T-cell (primary cell): ENCODE results near the gene IL7R. TPM values are rescaled to one million over a fixed set of nuclear protein-coding genes. Genes with fewer than 3 reads are reported as not detected.

ENCODE experiments used
- ATAC-seq, 4 experiments: fragments of 200-7000 bp in 3 of 4; fragments of 150-1000 bp in 1 of 4; cut with Tn5 transposase; replicated peaks in 1 of 4; 1 replicate in 3 of 4; 2 replicates in 1 of 4; pipeline ENCODE4 v1.10.0; 2021; ENCODE audit warnings: moderate library complexity in 3 of 4, mild to moderate bottlenecking in 2 of 4, moderate number of reproducible peaks in 1 of 4
- CTCF ChIA-PET, 2 donors: fragments of 300-600 bp; sonication (Branson Sonifier 250); formaldehyde crosslinking; loops; one replicate each; lab custom pipeline; 2022; ENCODE audit warnings: antibody characterized with exemption in 2 of 2; lab: Charles Lee
- POLR2A ChIA-PET, 2 donors: fragments of 300-600 bp; sonication (Branson Sonifier 250); formaldehyde crosslinking; loops; one replicate each; lab custom pipeline; 2022; ENCODE audit warnings: antibody characterized with exemption in 2 of 2; lab: Charles Lee
- DNase-seq, 35 experiments: peaks; one replicate each; pipeline versions ENCODE4 v3.0.0 to v3.0.0-alpha.2; 2013 to 2023
- H3K27ac ChIP-seq: one replicate; pipeline ENCODE4 v1.5.1; 2013; ENCODE audit warnings: low read length
- H3K27me3 ChIP-seq, 2 experiments: replicated peaks in 1 of 2; 1 replicate in 1 of 2; 2 replicates in 1 of 2; pipeline versions ENCODE4 v1.6.1 to v1.7.0; 2013; ENCODE audit warnings: low read length in 1 of 2, mixed read lengths in 1 of 2; ENCODE audit not compliant: control insufficient read depth in 2 of 2, insufficient read depth in 2 of 2; ENCODE audit errors: extremely low read depth in 1 of 2
- H3K36me3 ChIP-seq, 2 donors: 1 replicate in 1 of 2; 2 replicates in 1 of 2; pipeline versions ENCODE4 v1.6.1 to v1.7.0; 2013; ENCODE audit warnings: low read length in 1 of 2; ENCODE audit not compliant: control insufficient read depth in 2 of 2, insufficient read depth in 1 of 2; ENCODE audit errors: extremely low read depth in 1 of 2
- H3K4me1 ChIP-seq, 2 experiments: 1 replicate in 1 of 2; 2 replicates in 1 of 2; pipeline versions ENCODE4 v1.6.1 to v1.7.0; 2013; ENCODE audit warnings: low read length in 2 of 2, mixed read lengths in 1 of 2; ENCODE audit not compliant: insufficient read depth in 2 of 2, control insufficient read depth in 1 of 2; ENCODE audit errors: extremely low read depth in 1 of 2
- H3K4me3 ChIP-seq, 2 donors: 1 replicate in 1 of 2; 2 replicates in 1 of 2; pipeline versions ENCODE4 v1.5.1 to v1.7.0; 2013; ENCODE audit warnings: mild to moderate bottlenecking in 2 of 2, low read length in 1 of 2, moderate library complexity in 1 of 2; ENCODE audit not compliant: control insufficient read depth in 1 of 2; ENCODE audit errors: extremely low read depth in 1 of 2
- H3K9me3 ChIP-seq: 2 replicates; pipeline ENCODE4 v1.7.0; 2013
- H3K27ac Mint-ChIP-seq, 2 donors: one replicate each; pipeline ENCODE4 v1.8.0; 2020 to 2021; ENCODE audit warnings: mild to moderate bottlenecking in 2 of 2, mixed read lengths in 2 of 2
- H3K27me3 Mint-ChIP-seq, 2 donors: one replicate each; pipeline ENCODE4 v1.8.0; 2021 to 2022; ENCODE audit warnings: mixed read lengths in 2 of 2
- H3K36me3 Mint-ChIP-seq: one replicate; pipeline ENCODE4 v1.8.0; 2021; ENCODE audit warnings: mixed read lengths
- H3K4me1 Mint-ChIP-seq, 3 donors: one replicate each; pipeline ENCODE4 v1.8.0; 2020 to 2022; ENCODE audit warnings: mixed read lengths in 3 of 3, mild to moderate bottlenecking in 1 of 3
- H3K4me3 Mint-ChIP-seq, 3 donors: one replicate each; pipeline ENCODE4 v1.8.0; 2020 to 2022; ENCODE audit warnings: mild to moderate bottlenecking in 3 of 3, mixed read lengths in 3 of 3, moderate library complexity in 3 of 3
- H3K9me3 Mint-ChIP-seq, 3 donors: one replicate each; pipeline ENCODE4 v1.8.0; 2020 to 2022; ENCODE audit warnings: mixed read lengths in 3 of 3
- WGBS: methylation state at CpG from one replicate; pipeline ENCODE4 v1.1.5; 2013; ENCODE audit warnings: missing lambda C conversion rate; ENCODE audit not compliant: insufficient coverage; 5-methylcytosine and 5-hydroxymethylcytosine counted together
- total RNA-seq, 35 experiments: library from RNA in 6 of 35; stranded (reverse) in 6 of 35; fragments of 120-200 nt in 1 of 35; gene quantifications; one replicate each; pipeline versions ENCODE4 v1.2.1 to v1.2.4 and lab custom pipeline; 2013 to 2026

Gene IL7R
- total RNA-seq, 5 donors from 2014 or later (not counting 1 experiment from before 2014, with no cell fraction given), result 691 to 1,106 (median 924) TPM

DNA sequence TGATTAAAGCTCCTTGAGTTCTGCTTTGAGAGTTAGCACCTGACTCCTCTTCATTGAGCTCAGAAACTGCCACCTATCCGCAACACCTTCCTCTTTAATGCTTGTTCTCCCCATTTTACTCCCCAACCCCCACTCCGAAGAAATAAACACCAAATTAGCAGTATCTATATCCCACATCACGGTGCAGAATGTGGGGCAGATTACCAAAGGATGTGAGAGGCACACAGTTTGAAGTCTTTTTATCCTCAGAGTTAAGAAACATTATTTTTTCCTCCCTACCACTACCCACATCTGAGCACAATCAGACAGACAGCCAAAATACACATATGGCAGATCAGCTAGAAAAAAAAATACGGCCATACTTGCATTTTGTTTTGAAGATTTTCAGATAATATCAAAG, 26.1 kb upstream of the IL7R start:
- Mint-ChIP-seq H3K36me3 (no peaks in the 10 kb centered on the region), H3K4me1 (peaks cover 92 to 94% (median 92%) of the 10 kb centered on the region in 3 donors), H3K9me3 (no peaks in the 10 kb centered on the region), H3K27ac (peak overlapping the region; percentile 91 to 99), H3K27me3 (no peaks in the 10 kb centered on the region), H3K4me3 (peak overlapping the region; percentile 32 to 57 (median 40))
- Histone ChIP-seq H3K36me3 (no peaks in the 10 kb centered on the region), H3K27ac (peak overlapping the region; percentile 66), H3K27me3 (no peaks in the 10 kb centered on the region), H3K9me3 (no peaks in the 10 kb centered on the region), H3K4me1 (peaks cover 42 to 69% of the 10 kb centered on the region in 2 experiments), H3K4me3 (no peak overlapping the region)
- WGBS, result 41% methylated on average over 3 of the region's 4 CpGs
- peak in 31 of 35 experiments; percentile 24 to 80 (median 53) for DNase-seq
- ChIA-PET POLR2A (interaction anchor here (0.5 to 1.8 kb wide), 10 partner anchors 9 to 32 kb away, joined by 3 to 40 read pairs (median 7); partner anchors contain the start of gene IL7R (in 1 of the 2)), CTCF (interaction anchor here (0.8 to 2.4 kb wide), 12 partner anchors 9 to 94 kb away, joined by 3 to 17 read pairs (median 4); no protein-coding TSS in a partner anchor)
- peak; percentile 87 to 95 (median 90) for ATAC-seq

DNA sequence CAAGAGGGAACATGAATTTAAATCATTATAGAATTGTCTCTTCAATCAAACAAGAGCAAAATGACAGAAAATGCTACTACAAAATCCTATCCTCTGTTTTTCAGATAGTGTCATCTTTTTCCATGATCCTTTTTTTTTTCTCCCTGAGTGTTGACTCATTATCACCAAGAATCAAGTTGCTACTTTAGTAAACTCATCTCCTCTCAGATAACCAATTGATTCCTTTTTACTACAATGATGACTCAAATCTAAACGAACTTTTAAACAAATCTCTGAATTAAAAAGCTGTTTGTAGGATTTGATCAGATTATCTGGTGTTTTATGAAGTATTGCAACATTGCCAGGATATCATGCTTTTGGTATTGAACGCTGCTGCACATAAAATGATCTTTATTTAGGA, 23.9 kb upstream of the IL7R start:
- Mint-ChIP-seq H3K36me3 (no peaks in the 10 kb centered on the region), H3K4me1 (peaks cover 90 to 94% (median 92%) of the 10 kb centered on the region in 3 donors), H3K4me3 (peak overlapping the region; percentile 29 to 50 (median 50)), H3K27me3 (no peaks in the 10 kb centered on the region), H3K27ac (peak overlapping the region; percentile 98 to 99), H3K9me3 (no peaks in the 10 kb centered on the region)
- Histone ChIP-seq H3K4me1 (peaks cover 35 to 67% of the 10 kb centered on the region in 2 experiments), H3K9me3 (no peaks in the 10 kb centered on the region), H3K27ac (peak overlapping the region; percentile 66), H3K4me3 (no peak overlapping the region), H3K36me3 (no peaks in the 10 kb centered on the region), H3K27me3 (no peaks in the 10 kb centered on the region)
- no peak for ATAC-seq
- CTCF ChIA-PET, result interaction anchor here (0.6 to 1.5 kb wide), 6 partner anchors 10 to 1558 kb away, joined by 3 to 7 read pairs (median 4); no protein-coding TSS in a partner anchor
- WGBS, result no CpG with 5 or more reads among the region's 2 CpGs
- DNase-seq, result no peak
- POLR2A ChIA-PET, result interaction anchor here (0.8 to 1.7 kb wide), 6 partner anchors 9 to 30 kb away, joined by 3 to 10 read pairs (median 4); no protein-coding TSS in a partner anchor

DNA sequence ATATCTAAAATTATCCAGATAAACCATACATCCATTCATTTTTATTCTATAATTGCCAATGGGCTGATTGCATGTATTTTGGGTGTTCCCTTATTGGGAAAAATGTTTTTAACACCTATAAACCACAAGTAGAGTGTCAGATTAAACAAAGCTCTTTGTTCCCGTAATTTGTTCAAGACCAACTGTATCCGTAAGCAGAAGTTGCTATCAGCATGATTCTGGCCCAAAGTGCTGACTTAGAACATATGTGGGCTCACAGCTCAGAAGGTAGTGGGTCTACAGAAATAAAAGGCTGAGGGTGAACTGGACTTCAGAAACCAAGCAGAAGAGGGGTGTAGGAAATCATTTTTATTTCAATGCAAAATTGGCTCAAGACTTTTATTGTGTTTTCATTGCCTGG, 23.5 kb upstream of the IL7R start:
- POLR2A ChIA-PET, result interaction anchor here (0.6 to 1.7 kb wide), 7 partner anchors 10 to 716 kb away, joined by 3 to 10 read pairs (median 4); no protein-coding TSS in a partner anchor
- peaks cover 39 to 63% of the 10 kb centered on the region in 2 experiments for H3K4me1 ChIP-seq
- 29% methylated on average over 1 of the region's 2 CpGs for WGBS
- Mint-ChIP-seq H3K27me3 (no peaks in the 10 kb centered on the region), H3K36me3 (no peaks in the 10 kb centered on the region), H3K4me3 (peak overlapping the region; percentile 49 to 50 (median 50)), H3K9me3 (no peaks in the 10 kb centered on the region), H3K4me1 (peaks cover 89 to 94% (median 92%) of the 10 kb centered on the region in 3 donors), H3K27ac (peak overlapping the region; percentile 98 to 99)
- H3K36me3 ChIP-seq, result no peaks in the 10 kb centered on the region
- H3K9me3 ChIP-seq, result no peaks in the 10 kb centered on the region
- no peaks in the 10 kb centered on the region for H3K27me3 ChIP-seq
- CTCF ChIA-PET, result interaction anchor here (0.7 to 1.5 kb wide), 5 partner anchors 10 to 71 kb away, joined by 3 to 7 read pairs (median 4); no protein-coding TSS in a partner anchor
- peak overlapping the region; percentile 66 for H3K27ac ChIP-seq
- H3K4me3 ChIP-seq, result no peak overlapping the region
- no peak for ATAC-seq
- no peak for DNase-seq

DNA sequence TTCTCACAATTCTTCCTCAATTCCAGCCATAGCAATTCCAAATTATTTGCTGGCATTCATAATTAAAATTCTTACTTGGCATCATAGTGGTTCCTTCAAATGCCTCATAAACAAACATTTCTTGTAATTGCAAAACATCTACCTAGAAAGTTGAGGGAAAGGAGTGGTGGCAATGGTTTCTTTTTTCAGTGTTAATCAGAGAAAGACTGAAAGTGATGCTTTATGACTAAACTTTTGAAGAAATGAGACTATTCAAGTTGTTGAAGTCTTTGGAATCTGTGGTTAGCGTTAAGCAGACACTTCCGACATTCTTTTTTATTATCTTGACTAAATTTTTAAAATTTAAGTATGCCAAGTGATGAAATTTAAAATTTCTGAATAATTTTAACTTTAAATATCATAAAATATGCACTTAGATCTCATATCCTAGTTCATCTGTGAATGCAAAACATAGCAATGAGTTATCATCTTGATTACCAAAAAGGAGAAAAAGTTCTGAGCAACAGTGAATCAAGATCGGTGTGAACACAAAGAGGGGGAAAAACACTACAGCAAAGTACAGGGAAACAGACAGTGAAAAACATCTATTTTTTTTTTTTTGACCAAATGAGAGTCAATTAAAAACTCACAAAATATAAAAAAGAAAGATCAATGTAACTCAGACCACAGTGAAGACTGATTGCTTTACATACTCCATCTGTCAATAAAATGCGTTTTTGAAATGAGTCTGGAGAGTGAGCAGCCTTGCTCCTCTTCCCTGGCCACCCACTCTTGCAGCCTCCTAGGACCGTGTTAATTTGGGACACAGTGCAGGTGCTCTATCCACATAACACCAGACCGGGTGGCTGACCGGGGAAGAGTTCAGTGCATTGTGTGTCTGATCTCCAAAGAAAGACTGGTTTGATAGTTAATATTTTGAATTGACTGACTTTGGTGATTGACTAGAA, 20.6 kb upstream of the IL7R start:
- POLR2A ChIA-PET, result interaction anchor here in 1 of 2 donors (0.8 to 1.1 kb wide), 2 partner anchors 14 to 18 kb away, joined by 3 to 4 read pairs; no protein-coding TSS in a partner anchor

DNA sequence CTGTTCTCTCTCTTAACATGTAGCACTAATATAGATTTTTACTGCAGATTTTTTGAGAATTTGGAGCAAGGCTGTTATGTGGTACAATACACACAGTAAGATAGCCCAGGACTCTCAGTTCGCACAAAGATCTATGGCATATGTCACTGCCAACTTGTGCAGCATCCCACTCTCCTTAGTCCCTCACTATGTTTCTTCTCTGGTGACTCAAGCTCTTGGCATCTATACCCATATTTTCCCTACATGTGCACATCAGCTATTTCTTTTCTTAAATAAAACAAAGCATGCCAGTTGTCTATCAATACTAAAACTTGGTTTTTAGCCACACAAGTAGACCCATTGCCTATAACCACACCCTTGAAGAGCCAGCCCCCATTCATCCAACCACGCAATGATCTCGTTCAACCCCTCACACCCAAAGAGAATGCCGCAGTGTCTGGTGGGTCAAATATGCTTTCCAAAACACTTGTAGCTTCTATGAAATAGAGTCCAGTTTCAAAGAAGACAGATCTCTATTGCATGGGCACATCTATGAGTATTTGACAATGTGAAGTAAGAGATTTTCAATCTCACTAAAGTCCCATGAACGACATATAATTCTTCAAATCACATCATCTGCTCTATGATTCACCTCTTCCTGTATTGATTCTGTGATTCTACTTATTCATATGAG, 18.2 kb upstream of the IL7R start:
- ChIA-PET POLR2A (no interaction called here), CTCF (interaction anchor here in 1 of 2 donors (0.8 kb wide), 1 partner anchor 61 kb away, joined by 3 read pairs; no protein-coding TSS in a partner anchor)
- Histone ChIP-seq H3K9me3 (no peaks in the 10 kb centered on the region), H3K4me3 (no peak overlapping the region), H3K36me3 (no peaks in the 10 kb centered on the region), H3K27ac (peak overlapping the region; percentile 0), H3K27me3 (no peaks in the 10 kb centered on the region), H3K4me1 (peaks cover 21 to 26% of the 10 kb centered on the region in 2 experiments)
- peaks cover 0 to 5% (median 0%) of the 10 kb centered on the region in 3 donors for H3K9me3 Mint-ChIP-seq
- peak overlapping the region; percentile 84 to 99 for H3K27ac Mint-ChIP-seq
- DNase-seq, result no peak
- H3K36me3 Mint-ChIP-seq, result peaks cover 3% of the 10 kb centered on the region
- H3K27me3 Mint-ChIP-seq, result no peaks in the 10 kb centered on the region
- H3K4me3 Mint-ChIP-seq, result peak overlapping the region; percentile 14 to 28 (median 21)
- H3K4me1 Mint-ChIP-seq, result peaks cover 71 to 79% (median 77%) of the 10 kb centered on the region in 3 donors
- WGBS, result 84% methylated on average over 4 of the region's 5 CpGs
- peak in 1 of 4 experiments; percentile 37 for ATAC-seq

More for the DNA sequence above, 20.6 kb upstream of the IL7R start:
- Mint-ChIP-seq H3K4me1 (peaks cover 92 to 97% (median 95%) of the 10 kb centered on the region in 3 donors), H3K27me3 (no peaks in the 10 kb centered on the region), H3K36me3 (no peaks in the 10 kb centered on the region), H3K4me3 (peak overlapping the region; percentile 14 to 56 (median 50)), H3K9me3 (no peaks in the 10 kb centered on the region), H3K27ac (peak overlapping the region; percentile 98 to 99)
- DNase-seq (no peak), ATAC-seq (peak; percentile 58 to 67 (median 62))
- Histone ChIP-seq H3K27me3 (no peaks in the 10 kb centered on the region), H3K4me3 (no peak overlapping the region), H3K27ac (peak overlapping the region; percentile 66), H3K9me3 (no peaks in the 10 kb centered on the region), H3K36me3 (no peaks in the 10 kb centered on the region), H3K4me1 (peaks cover 30 to 45% of the 10 kb centered on the region in 2 experiments)
- WGBS, result no CpG with 5 or more reads among the region's 7 CpGs
- CTCF ChIA-PET, result interaction anchor here in 1 of 2 donors (0.6 kb wide), 1 partner anchor 746 kb away, joined by 6 read pairs; no protein-coding TSS in a partner anchor
